K562 treated with DMSO at 1 percent for 4 hours (cell line): ENCODE results near the gene DDX39A. TPM values are rescaled to one million over a fixed set of nuclear protein-coding genes. Genes with fewer than 3 reads are reported as not detected.

Experiments
- total RNA-seq: library from RNA; unstranded; fragments of 300-600 nt; gene quantifications from 2 replicates; pipeline ENCODE4 v1.2.3, GENCODE V29; 2022; ENCODE audit not compliant: insufficient read depth

DDX39A gene
- total RNA-seq, result 247 and 300 TPM in 2 replicates

DNA sequence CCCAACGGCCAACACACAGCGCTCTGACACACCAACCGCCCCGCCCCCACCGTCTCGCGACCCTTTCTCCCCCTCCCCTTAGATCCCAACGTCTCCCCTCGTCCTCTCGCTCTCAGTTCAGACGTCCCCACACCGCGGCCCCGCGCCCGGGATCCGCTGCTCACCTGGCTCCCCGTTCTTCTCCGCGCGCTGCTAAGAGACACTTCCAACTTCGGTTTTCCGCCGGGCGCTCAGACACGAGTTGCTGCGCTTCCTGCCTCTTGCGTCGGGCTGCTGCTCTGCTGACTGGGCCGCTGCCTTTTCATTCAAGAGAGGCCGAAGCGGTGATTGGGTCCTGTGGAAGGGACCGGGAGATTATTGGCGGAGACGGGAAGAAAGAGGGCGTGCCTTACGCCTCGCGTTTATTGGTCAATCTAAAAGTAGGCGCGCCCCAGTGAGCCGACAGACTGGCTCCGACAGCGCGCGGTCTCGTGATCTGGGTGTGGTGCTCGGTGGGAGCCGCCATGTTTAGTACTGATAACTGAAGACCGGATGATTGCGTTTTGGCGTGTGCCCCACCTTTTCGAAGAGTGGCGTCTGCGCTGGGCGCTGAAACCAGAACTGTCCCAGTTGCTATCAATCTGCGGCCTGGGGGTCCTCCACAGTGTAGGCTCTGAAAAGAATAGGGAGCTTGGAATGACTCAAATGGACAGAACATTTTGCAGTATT lies at the start of gene DDX39A:
TSS of gene DDX39A (minus strand) at position 236 of the 708 bp plus-strand sequence. CDS start 6,121 bp downstream, outside the sequence.

DNA sequence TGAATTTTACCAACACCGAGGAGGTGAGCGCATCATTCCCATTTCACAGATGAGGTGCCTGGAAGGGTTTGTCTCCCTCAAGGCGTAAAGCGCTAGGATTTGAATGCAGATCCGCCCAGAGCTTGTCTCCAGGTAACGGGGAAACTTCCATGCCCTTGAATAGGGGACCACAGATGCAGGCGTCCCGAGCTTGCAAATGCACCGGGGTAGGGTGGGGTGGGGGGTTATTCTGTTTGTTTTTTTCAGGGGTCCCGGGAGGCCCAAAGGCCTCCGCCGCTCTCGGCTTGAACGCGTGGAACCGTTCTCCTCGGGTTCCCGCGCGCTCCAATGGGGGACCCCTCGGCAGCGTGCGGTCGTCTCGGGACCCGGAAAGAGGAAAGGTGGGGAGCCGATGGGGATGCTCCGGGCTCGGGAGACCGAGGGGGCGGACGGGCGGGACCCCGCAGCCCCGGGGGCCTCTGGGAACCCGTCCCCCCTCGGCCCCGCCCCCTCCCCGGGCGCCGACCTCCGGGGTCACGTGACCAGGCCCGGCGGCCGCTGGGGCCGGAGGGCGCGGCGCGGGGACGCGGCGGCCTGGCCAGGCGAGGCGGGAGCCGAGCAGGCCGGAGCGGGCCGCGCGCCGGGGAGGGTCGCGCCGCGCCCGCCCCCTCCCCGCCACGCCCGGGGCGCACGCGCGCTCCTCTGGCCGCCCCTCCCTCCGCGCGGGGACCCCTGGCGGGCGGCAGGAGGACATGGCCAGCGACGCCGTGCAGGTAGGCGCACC lies 13.8 kb upstream of the DDX39A start, which contains the start of gene PKN1:
TSS of gene PKN1 (plus strand) at position 516 of the 763 bp plus-strand sequence. CDS start at position 732, 216 bp downstream.

Other genes starting within 250 kb of the DDX39A start
- 20.1 and 26.8 TPM in 2 replicates for gene ADGRL1, start 213.2 kb downstream of the DDX39A start, total RNA-seq
- gene ADGRE5, start 37.9 kb downstream of the DDX39A start, total RNA-seq, result 21.0 and 31.0 TPM in 2 replicates
- gene PKN1, start 14.0 kb upstream of the DDX39A start, total RNA-seq, result 243 and 275 TPM in 2 replicates
- not detected in 2 replicates for gene PTGER1, start 56.0 kb upstream of the DDX39A start, total RNA-seq
- gene GIPC1, start 76.8 kb upstream of the DDX39A start, total RNA-seq, result 123 and 129 TPM in 2 replicates
- 120 and 154 TPM in 2 replicates for gene DNAJB1, start 99.1 kb upstream of the DDX39A start, total RNA-seq
- gene TECR, start 110.3 kb upstream of the DDX39A start, total RNA-seq, result 301 and 391 TPM in 2 replicates
- gene NDUFB7, start 152.7 kb upstream of the DDX39A start, total RNA-seq, result 386 and 424 TPM in 2 replicates
- gene CLEC17A, start 163.7 kb upstream of the DDX39A start, total RNA-seq, result not detected in 2 replicates